ENCODE data around the gene ELK3.
"Not testable (repeated sequence)": the region's sequence is repeated elsewhere in the genome, so short reads cannot be mapped to it uniquely, and the experiment has no call there.

ELK3 gene

DNA sequence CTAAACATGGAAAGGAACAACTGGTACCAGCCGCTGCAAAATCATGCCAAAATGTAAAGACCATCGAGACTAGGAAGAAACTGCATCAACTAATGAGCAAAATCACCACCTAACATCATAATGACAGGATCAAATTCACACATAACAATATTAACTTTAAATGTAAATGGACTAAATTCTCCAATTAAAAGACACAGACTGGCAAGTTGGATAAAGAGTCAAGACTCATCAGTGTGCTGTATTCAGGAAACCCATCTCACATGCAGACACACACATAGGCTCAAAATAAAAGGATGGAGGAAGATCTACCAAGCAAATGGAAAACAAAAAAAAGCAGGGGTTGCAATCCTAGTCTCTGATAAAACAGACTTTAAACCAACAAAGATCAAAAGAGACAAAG lies 123.6 kb downstream of the ELK3 start:
- DNase-seq = not testable (repeated sequence)

Data from NCI-H526 treated with DMSO at 0.1 percent for 48 hours (cell line).